Stomach (tissue), 9 donors: ENCODE data around the gene GSTA4. TPM values are rescaled to one million over a fixed set of nuclear protein-coding genes. Genes with fewer than 3 reads are reported as not detected.

Source experiments
- DNase-seq, 2 donors: peaks; one replicate each; pipeline versions ENCODE4 v3.0.0 to v3.0.0-alpha.2; 2013 to 2019
- H3K27ac ChIP-seq, 5 donors: fragments of 200-600 bp in 4 of 5; sonication (generic) in 4 of 5; one replicate each; pipeline ENCODE4 v1.5.1; 2013 to 2019; ENCODE audit warnings: mild to moderate bottlenecking in 1 of 5, moderate library complexity in 1 of 5
- H3K27me3 ChIP-seq, 3 donors: fragments of 200-600 bp; sonication (generic); one replicate each; pipeline ENCODE4 v1.5.1; 2017 to 2019; ENCODE audit warnings: mixed run types in 1 of 3
- H3K36me3 ChIP-seq, 4 donors: fragments of 200-600 bp; sonication (generic); 1 replicate in 3 of 4; 2 replicates in 1 of 4; pipeline ENCODE4 v1.5.1; 2016 to 2019
- H3K4me1 ChIP-seq, 4 donors: fragments of 200-600 bp; sonication (generic); one replicate each; pipeline ENCODE4 v1.5.1; 2016 to 2019
- H3K4me3 ChIP-seq, 4 donors: fragments of 200-600 bp; sonication (generic) in 3 of 4; one replicate each; pipeline ENCODE4 v1.5.1; 2016 to 2019; ENCODE audit warnings: mild to moderate bottlenecking in 1 of 4
- H3K9me3 ChIP-seq, 4 donors: fragments of 200-600 bp; sonication (generic); one replicate each; pipeline ENCODE4 v1.5.1; 2016 to 2019
- EP300 ChIP-seq: sonication (generic); formaldehyde crosslinking; IDR thresholded peaks from one replicate; pipeline ENCODE4 v1.6.1; 2017; ENCODE audit warnings: antibody characterized with exemption
- POLR2A ChIP-seq, 4 donors: fragments of 450-650 bp; IDR thresholded peaks; one replicate each; pipeline ENCODE4 v1.6.1; 2016; ENCODE audit warnings: antibody characterized with exemption in 4 of 4, control low read depth in 2 of 4, mild to moderate bottlenecking in 1 of 4, moderate library complexity in 1 of 4
- POLR2AphosphoS5 ChIP-seq, 3 donors: sonication (generic); formaldehyde crosslinking; IDR thresholded peaks; one replicate each; pipeline ENCODE4 v1.6.1; 2016; ENCODE audit warnings: antibody characterized with exemption in 3 of 3
- WGBS, 5 donors: extraction: QIAGEN DNeasy Blood & Tissue Kit in 3 of 5; methylation state at CpG; one replicate each; pipeline versions ENCODE4 v1.1.5 to v1.1.7; 2013 to 2018; 5-methylcytosine and 5-hydroxymethylcytosine counted together
- intact Hi-C: fragments of 100-400 bp; cut with DNase I; formaldehyde crosslinking; loops from one replicate; pipeline ENCODE4 v1.15.1; 2023; ENCODE audit warnings: low total_unique reads
- polyA plus RNA-seq, 3 donors: library from polyadenylated mRNA; stranded (reverse); fragments of 200-250 nt; gene quantifications; one replicate each; pipeline ENCODE4 v1.2.3, GENCODE V29; 2013
- total RNA-seq, 5 donors: library from RNA; depleted of rRNA; stranded (reverse); fragments of >200 nt; gene quantifications; one replicate each; pipeline versions ENCODE4 v1.1.0 to v1.2.3, GENCODE V29; 2014 to 2016
- TF ChIP-seq, protein P1 (sequence below), 7 experiments: fragments of 450-650 bp in 4 of 7; fragments of 200-600 bp in 3 of 7; sonication (generic) in 3 of 7; IDR thresholded peaks; one replicate each; pipeline ENCODE4 v1.5.1; 2016 to 2019; ENCODE audit warnings: antibody characterized with exemption in 7 of 7, control low read depth in 2 of 7, mild to moderate bottlenecking in 1 of 7
- donor health status: healthy with polysubstance abuse.
- donor health status: Bipolar disorder and iron deficiency.
- donor health status: healthy.

The GSTA4 gene
- total and polyA plus RNA-seq, 8 donors: 5.2 to 105 (median 48.7) TPM

DNA sequence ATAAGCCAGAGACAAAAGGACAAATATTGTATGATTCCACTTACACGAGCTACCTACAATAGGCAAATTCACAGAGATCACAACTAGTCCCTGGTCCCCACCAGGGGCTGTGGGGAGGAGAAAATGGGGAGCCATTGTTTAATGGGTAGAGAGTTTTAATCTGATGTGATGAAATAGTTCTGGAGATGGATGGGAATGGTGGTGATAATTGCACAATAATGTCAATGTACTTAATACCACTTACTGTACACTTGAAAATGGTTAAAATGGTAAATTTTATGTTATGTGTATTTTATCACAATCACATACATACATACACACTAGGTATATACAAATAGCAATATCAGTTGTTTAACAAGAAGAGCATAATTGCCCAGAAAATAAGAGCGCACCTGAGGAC is 61.3 kb downstream of the GSTA4 start:
- DNase-seq: no peak
- TF ChIP-seq EP300 (no peak), POLR2AphosphoS5 (IDR thresholded peaks at IDR 0.05) (no peak), POLR2A (IDR thresholded peaks at IDR 0.05) (no peak)
- TF ChIP-seq, protein P1, sequence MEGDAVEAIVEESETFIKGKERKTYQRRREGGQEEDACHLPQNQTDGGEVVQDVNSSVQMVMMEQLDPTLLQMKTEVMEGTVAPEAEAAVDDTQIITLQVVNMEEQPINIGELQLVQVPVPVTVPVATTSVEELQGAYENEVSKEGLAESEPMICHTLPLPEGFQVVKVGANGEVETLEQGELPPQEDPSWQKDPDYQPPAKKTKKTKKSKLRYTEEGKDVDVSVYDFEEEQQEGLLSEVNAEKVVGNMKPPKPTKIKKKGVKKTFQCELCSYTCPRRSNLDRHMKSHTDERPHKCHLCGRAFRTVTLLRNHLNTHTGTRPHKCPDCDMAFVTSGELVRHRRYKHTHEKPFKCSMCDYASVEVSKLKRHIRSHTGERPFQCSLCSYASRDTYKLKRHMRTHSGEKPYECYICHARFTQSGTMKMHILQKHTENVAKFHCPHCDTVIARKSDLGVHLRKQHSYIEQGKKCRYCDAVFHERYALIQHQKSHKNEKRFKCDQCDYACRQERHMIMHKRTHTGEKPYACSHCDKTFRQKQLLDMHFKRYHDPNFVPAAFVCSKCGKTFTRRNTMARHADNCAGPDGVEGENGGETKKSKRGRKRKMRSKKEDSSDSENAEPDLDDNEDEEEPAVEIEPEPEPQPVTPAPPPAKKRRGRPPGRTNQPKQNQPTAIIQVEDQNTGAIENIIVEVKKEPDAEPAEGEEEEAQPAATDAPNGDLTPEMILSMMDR (IDR thresholded peaks at IDR 0.05): no peak
- H3K9me3 ChIP-seq: no peaks in the 10 kb centered on the region
- intact Hi-C loops: no loop called here
- H3K4me3 ChIP-seq: no peak overlapping the region
- peaks cover 0 to 17% (median 0%) of the 10 kb centered on the region in 4 donors for H3K4me1 ChIP-seq
- 80 to 95% (median 86%) methylated on average over 2 of the region's 2 CpGs for WGBS, 5 donors
- no peak overlapping the region for H3K27ac ChIP-seq
- H3K36me3 ChIP-seq: no peaks in the 10 kb centered on the region
- no peaks in the 10 kb centered on the region for H3K27me3 ChIP-seq

DNA sequence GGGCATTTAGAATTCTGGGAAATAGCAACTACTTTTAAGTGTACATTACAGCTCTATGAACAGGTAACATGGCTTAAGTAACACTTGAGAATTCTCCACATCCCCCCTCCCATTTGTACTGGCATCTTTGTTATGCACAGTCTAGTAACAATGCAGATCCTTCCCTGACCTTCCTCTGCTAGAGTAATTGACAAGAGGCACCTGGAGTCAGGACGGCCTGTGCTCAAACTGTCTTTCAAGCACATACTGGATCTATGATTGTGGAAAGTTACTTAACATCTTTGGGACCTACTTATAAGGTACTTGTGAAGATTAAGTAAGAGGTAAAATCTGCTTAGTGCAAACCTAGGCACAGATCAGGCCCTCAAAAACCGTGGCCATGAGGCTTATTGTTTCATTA is 63.7 kb downstream of the GSTA4 start:
- Histone ChIP-seq H3K4me1 (peaks cover 0 to 17% (median 0%) of the 10 kb centered on the region in 4 donors), H3K27me3 (no peaks in the 10 kb centered on the region), H3K9me3 (no peaks in the 10 kb centered on the region), H3K27ac (no peak overlapping the region), H3K36me3 (no peaks in the 10 kb centered on the region), H3K4me3 (no peak overlapping the region)
- intact Hi-C loops: no loop called here
- WGBS, 5 donors: 69 to 88% (median 80%) methylated on average over 2 of the region's 2 CpGs
- no peak for DNase-seq
- TF ChIP-seq, protein P1 (IDR thresholded peaks at IDR 0.05): no peak
- TF ChIP-seq POLR2A (IDR thresholded peaks at IDR 0.05) (no peak), POLR2AphosphoS5 (IDR thresholded peaks at IDR 0.05) (no peak), EP300 (no peak)

DNA sequence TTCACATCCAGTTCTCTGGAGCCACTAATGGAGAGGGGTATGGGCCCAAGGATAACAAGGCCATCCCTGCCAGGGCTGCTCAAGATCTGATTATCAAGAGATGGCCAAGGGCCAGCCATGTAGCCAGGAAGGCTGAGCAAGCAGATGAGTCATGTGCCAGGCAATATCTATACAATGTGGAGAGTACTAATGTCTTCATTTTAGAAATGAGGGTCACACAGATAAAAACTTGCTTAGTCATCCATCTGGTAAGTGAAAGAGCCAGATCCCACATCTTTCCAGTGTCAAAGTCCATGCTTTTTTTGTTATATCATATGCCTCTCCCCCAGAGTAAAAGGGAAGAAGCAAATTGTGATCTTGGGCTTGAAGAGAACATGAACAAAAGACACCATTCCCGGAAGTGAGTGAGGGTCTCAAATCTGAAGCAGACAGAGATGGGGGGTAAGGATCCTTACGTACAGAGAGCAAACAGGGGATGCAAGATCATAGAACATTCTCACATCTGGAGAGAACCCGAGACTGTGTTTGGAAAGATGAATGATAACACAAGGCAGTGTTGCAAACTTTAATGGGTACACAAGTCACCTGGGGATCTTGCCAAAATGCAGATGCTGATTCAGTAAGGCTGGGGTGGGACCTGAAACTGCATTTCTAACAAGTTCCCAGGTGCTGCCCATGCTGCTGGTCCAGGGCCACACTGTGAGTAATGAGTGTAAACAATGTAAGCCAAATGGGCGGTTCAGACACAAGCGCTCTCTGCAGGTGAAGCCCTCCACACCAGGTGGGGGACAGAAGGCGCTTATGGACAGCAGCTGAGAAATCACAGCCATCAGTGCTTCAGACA is 65.5 kb downstream of the GSTA4 start:
- Histone ChIP-seq H3K9me3 (no peaks in the 10 kb centered on the region), H3K27me3 (no peaks in the 10 kb centered on the region), H3K4me3 (no peak overlapping the region), H3K36me3 (no peaks in the 10 kb centered on the region), H3K27ac (peak overlapping the region in 2 of 5 donors; percentile 34 to 47), H3K4me1 (peaks cover 0 to 17% (median 2%) of the 10 kb centered on the region in 4 donors)
- TF ChIP-seq POLR2AphosphoS5 (IDR thresholded peaks at IDR 0.05) (peak in 1 of 3 donors; percentile 33), EP300 (no peak)
- intact Hi-C loops: no loop called here
- 52 to 64% (median 58%) methylated on average over 6 of the region's 6 CpGs for WGBS, 5 donors
- DNase-seq: peak; percentile 18 to 66

Other genes with a start within 250 kb of the GSTA4 start
- 1 to 10 TPM in 2 of 5 donors, under 1 TPM in 1, not detected in 2; 0.89 to 6.8 (median 2.9) TPM for gene GSTA2, start 231.8 kb downstream of the GSTA4 start, total RNA-seq
- gene GSTA2, start 231.8 kb downstream of the GSTA4 start, polyA plus RNA-seq: 1 to 10 TPM; 4.9 to 9.8 (median 7.6) TPM
- 100 to 1,000 TPM in 2 of 5 donors, 10 to 100 TPM in 2, not detected in 1; 15.9 to 216 (median 76.6) TPM for gene GSTA1, start 191.5 kb downstream of the GSTA4 start, total RNA-seq
- 100 to 1,000 TPM in 2 of 3 donors, 1 to 10 TPM in 1; 8.2 to 292 (median 183) TPM for gene GSTA1, start 191.5 kb downstream of the GSTA4 start, polyA plus RNA-seq
- gene GSTA5, start 154.5 kb downstream of the GSTA4 start, total RNA-seq: not detected
- not detected for gene GSTA5, start 154.5 kb downstream of the GSTA4 start, polyA plus RNA-seq
- gene GSTA3, start 85.6 kb downstream of the GSTA4 start, total RNA-seq: not detected
- gene GSTA3, start 85.6 kb downstream of the GSTA4 start, polyA plus RNA-seq: 1 to 10 TPM in 2 of 3 donors, under 1 TPM in 1; 1.00 to 8.9 (median 2.3) TPM
- 10 to 100 TPM in 3 of 5 donors, 1 to 10 TPM in 2; 6.4 to 31.6 (median 18.3) TPM for gene CILK1, start 66.5 kb upstream of the GSTA4 start, total RNA-seq
- gene CILK1, start 66.5 kb upstream of the GSTA4 start, polyA plus RNA-seq: 10 to 100 TPM in 1 of 3 donors, 1 to 10 TPM in 2; 4.2 to 12.1 (median 7.2) TPM
- 100 to 1,000 TPM in 1 of 5 donors, 10 to 100 TPM in 4; 53.1 to 119 (median 67.1) TPM for gene FBXO9, start 70.1 kb upstream of the GSTA4 start, total RNA-seq
- 10 to 100 TPM; 33.9 to 45.4 (median 42.2) TPM for gene FBXO9, start 70.1 kb upstream of the GSTA4 start, polyA plus RNA-seq
- gene GCM1, start 153.6 kb upstream of the GSTA4 start, total RNA-seq: not detected
- gene GCM1, start 153.6 kb upstream of the GSTA4 start, polyA plus RNA-seq: under 1 TPM in 1 of 3 donors, not detected in 2; 0.05 TPM